GM18520 (cell line): ENCODE measurements around the gene PROCA1.

Source experiments
- ATAC-seq: cut with Tn5 transposase; IDR thresholded peaks from one replicate; pipeline ENCODE4 v1.9.1; 2021; ENCODE audit not compliant: unreplicated experiment

Gene PROCA1

GRCh38 chr17:28711723-28712031 is at the start of gene PROCA1:
Gene PROCA1 (minus strand): TSS chr17:28711888. CDS start chr17:28711660, 228 bp downstream.
- no peak for ATAC-seq

- no peak for ATAC-seq
These were observed 49.2 kb upstream of the PROCA1 start for GRCh38 chr17:28760601-28761562.

- ATAC-seq, result no peak
These were observed 47.7 kb upstream of the PROCA1 start for GRCh38 chr17:28759256-28759865.

GRCh38 chr17:28758411-28759121 is 46.9 kb upstream of the PROCA1 start:
- no peak for ATAC-seq

GRCh38 chr17:28756049-28756804 is 44.5 kb upstream of the PROCA1 start:
- ATAC-seq, result no peak

- no peak for ATAC-seq
These were observed 43.8 kb upstream of the PROCA1 start for GRCh38 chr17:28755486-28755885.

GRCh38 chr17:28751600-28752366 is 40.1 kb upstream of the PROCA1 start:
- no peak for ATAC-seq

GRCh38 chr17:28750178-28751047 is 38.7 kb upstream of the PROCA1 start:
- ATAC-seq, result peak; percentile 71

GRCh38 chr17:28749516-28750177 is 38.0 kb upstream of the PROCA1 start:
- ATAC-seq, result peak; percentile 5

- no peak for ATAC-seq
These were observed 37.3 kb upstream of the PROCA1 start for GRCh38 chr17:28748852-28749515.

GRCh38 chr17:28747801-28748750 is 36.4 kb upstream of the PROCA1 start:
- ATAC-seq, result no peak

- ATAC-seq, result no peak
These were observed 35.5 kb upstream of the PROCA1 start for GRCh38 chr17:28747051-28747691.

- ATAC-seq, result no peak
These were observed 34.9 kb upstream of the PROCA1 start for GRCh38 chr17:28746611-28747050.

GRCh38 chr17:28745786-28746411 is 34.2 kb upstream of the PROCA1 start:
- ATAC-seq, result no peak

- ATAC-seq, result no peak
These were observed 33.5 kb upstream of the PROCA1 start for GRCh38 chr17:28744972-28745785.
